Measurements from ENCODE around the gene PCOLCE2.

The PCOLCE2 gene

GRCh38 chr3:142888481-142889211 is at the start of gene PCOLCE2:
Gene PCOLCE2 (minus strand): TSS chr3:142889083. CDS start chr3:142888896, 187 bp downstream.
- intact Hi-C loops (cut with DNase I), result no loop called here
- DNase-seq, result peak in 16 of 42 donors; percentile 1 to 43 (median 18)

- intact Hi-C loops (cut with DNase I), result no loop called here
Measured at GRCh38 chr3:142935963-142936362, 47.1 kb upstream of the PCOLCE2 start.

GRCh38 chr3:142934887-142935269 is 46.0 kb upstream of the PCOLCE2 start:
- no peak for DNase-seq
- intact Hi-C loops (cut with DNase I), result no loop called here

More at GRCh38 chr3:142935963-142936362, 47.1 kb upstream of the PCOLCE2 start:
- no peak for DNase-seq

- no peak for DNase-seq
- intact Hi-C loops (cut with DNase I), result no loop called here
Measured at GRCh38 chr3:142934128-142934886, 45.4 kb upstream of the PCOLCE2 start.

GRCh38 chr3:142931222-142931621 is 42.3 kb upstream of the PCOLCE2 start:
- intact Hi-C loops (cut with DNase I), result no loop called here
- DNase-seq, result no peak

GRCh38 chr3:142930463-142930862 is 41.6 kb upstream of the PCOLCE2 start:
- no peak for DNase-seq
- intact Hi-C loops (cut with DNase I), result no loop called here

- intact Hi-C loops (cut with DNase I), result no loop called here
- no peak for DNase-seq
Measured at GRCh38 chr3:142929890-142930289, 41.0 kb upstream of the PCOLCE2 start.

GRCh38 chr3:142929109-142929508 is 40.2 kb upstream of the PCOLCE2 start:
- peak in 2 of 42 donors; percentile 10 to 22 for DNase-seq
- intact Hi-C loops (cut with DNase I), result no loop called here

GRCh38 chr3:142926368-142926944 is 37.6 kb upstream of the PCOLCE2 start:
- DNase-seq, result no peak
- intact Hi-C loops (cut with DNase I), result no loop called here

GRCh38 chr3:142925140-142925539 is 36.3 kb upstream of the PCOLCE2 start:
- intact Hi-C loops (cut with DNase I), result no loop called here
- no peak for DNase-seq

- intact Hi-C loops (cut with DNase I), result no loop called here
- no peak for DNase-seq
Measured at GRCh38 chr3:142923694-142924093, 34.8 kb upstream of the PCOLCE2 start.

GRCh38 chr3:142916605-142917004 is 27.7 kb upstream of the PCOLCE2 start:
- intact Hi-C loops (cut with DNase I), result no loop called here
- no peak for DNase-seq

- no peak for DNase-seq
- intact Hi-C loops (cut with DNase I), result no loop called here
Measured at GRCh38 chr3:142915636-142916035, 26.8 kb upstream of the PCOLCE2 start.

- DNase-seq, result no peak
- intact Hi-C loops (cut with DNase I), result no loop called here
Measured at GRCh38 chr3:142914286-142914811, 25.5 kb upstream of the PCOLCE2 start.

GRCh38 chr3:142913432-142913831 is 24.5 kb upstream of the PCOLCE2 start:
- no peak for DNase-seq
- intact Hi-C loops (cut with DNase I), result no loop called here

GRCh38 chr3:142912402-142913172 is 23.7 kb upstream of the PCOLCE2 start:
- DNase-seq, result no peak
- intact Hi-C loops (cut with DNase I), result no loop called here

- intact Hi-C loops (cut with DNase I), result no loop called here
- no peak for DNase-seq
Measured at GRCh38 chr3:142910280-142910679, 21.4 kb upstream of the PCOLCE2 start.

- DNase-seq, result no peak
- intact Hi-C loops (cut with DNase I), result no loop called here
Measured at GRCh38 chr3:142909282-142909681, 20.4 kb upstream of the PCOLCE2 start.

- DNase-seq, result no peak
- intact Hi-C loops (cut with DNase I), result no loop called here
Measured at GRCh38 chr3:142907996-142908395, 19.1 kb upstream of the PCOLCE2 start.
